ENCODE measurements around the gene VPREB3.

GRCh38 chr22:23789638-23790037, 35.4 kb upstream of the VPREB3 start:
- TF ChIP-seq CTCF (IDR thresholded peaks at IDR 0.05) = no peak
- TF ChIP-seq EZH2 (IDR thresholded peaks at IDR 0.05; ENCODE audit: borderline replicate concordance, insufficient read depth, low read depth, low read length, poor library complexity, severe bottlenecking) = no peak

Data from B cell (primary cell).